ENCODE results near the gene SOX2.

DNA sequence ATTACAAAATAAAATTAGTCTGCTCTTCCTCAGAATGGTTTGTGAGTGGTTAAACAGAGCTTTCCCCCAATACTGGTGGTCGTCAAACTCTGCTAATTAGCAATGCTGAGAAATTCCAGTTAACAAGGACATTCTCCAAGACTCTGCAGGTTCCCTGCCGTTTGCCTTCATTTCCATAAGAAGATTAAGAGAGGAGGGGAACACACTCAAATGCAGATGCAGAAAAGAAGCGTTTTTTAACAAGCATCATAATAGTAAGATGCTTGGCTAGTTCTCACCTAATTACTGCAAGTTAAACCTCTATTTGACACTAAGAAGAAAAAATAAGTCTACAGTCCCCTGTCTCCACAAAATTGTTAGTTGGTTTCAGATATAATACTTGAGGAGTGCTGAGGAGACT lies 3.7 kb upstream of the SOX2 start:
- TF ChIP-seq, protein P1, sequence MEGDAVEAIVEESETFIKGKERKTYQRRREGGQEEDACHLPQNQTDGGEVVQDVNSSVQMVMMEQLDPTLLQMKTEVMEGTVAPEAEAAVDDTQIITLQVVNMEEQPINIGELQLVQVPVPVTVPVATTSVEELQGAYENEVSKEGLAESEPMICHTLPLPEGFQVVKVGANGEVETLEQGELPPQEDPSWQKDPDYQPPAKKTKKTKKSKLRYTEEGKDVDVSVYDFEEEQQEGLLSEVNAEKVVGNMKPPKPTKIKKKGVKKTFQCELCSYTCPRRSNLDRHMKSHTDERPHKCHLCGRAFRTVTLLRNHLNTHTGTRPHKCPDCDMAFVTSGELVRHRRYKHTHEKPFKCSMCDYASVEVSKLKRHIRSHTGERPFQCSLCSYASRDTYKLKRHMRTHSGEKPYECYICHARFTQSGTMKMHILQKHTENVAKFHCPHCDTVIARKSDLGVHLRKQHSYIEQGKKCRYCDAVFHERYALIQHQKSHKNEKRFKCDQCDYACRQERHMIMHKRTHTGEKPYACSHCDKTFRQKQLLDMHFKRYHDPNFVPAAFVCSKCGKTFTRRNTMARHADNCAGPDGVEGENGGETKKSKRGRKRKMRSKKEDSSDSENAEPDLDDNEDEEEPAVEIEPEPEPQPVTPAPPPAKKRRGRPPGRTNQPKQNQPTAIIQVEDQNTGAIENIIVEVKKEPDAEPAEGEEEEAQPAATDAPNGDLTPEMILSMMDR (conservative IDR thresholded peaks at IDR 0.05; ENCODE audit: low read length), result no peak
- no peak for TF ChIP-seq EZH2phosphoT487 (IDR thresholded peaks at IDR 0.05; ENCODE audit: borderline replicate concordance)

All from Loucy (cell line).